ENCODE measurements around the gene CCNB2. TPM values are rescaled to one million over a fixed set of nuclear protein-coding genes. Genes with fewer than 3 reads are reported as not detected.
"Not testable (repeated sequence)": the region's sequence is repeated elsewhere in the genome, so short reads cannot be mapped to it uniquely, and the experiment has no call there.

CCNB2 gene
- total RNA-seq, 1 donor from 2014 or later = 13.1 TPM

DNA sequence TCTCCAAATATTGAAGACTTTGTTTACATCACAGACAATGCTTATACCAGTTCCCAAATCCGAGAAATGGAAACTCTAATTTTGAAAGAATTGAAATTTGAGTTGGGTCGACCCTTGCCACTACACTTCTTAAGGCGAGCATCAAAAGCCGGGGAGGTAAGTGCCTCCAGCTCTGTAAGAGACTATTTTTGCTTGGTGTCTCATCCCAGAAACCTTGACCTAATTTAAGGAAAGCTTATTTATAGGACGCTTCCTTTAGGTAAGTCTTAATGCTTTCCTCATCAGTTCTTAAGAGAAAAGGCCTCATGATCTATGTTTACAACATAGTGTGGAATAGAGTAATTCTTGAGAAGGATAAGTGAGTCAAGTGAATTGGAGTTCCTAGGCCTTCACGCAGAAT lies 11.8 kb downstream of the CCNB2 start:
- Mint-ChIP-seq H3K27ac (ENCODE audit: unreplicated experiment) (no peak overlapping the region), H3K4me3 (ENCODE audit: unreplicated experiment) (no peak overlapping the region), H3K4me1 (ENCODE audit: low read depth, unreplicated experiment) (no peaks in the 10 kb centered on the region), H3K27me3 (ENCODE audit: unreplicated experiment) (no peaks in the 10 kb centered on the region), H3K9me3 (ENCODE audit: unreplicated experiment) (no peaks in the 10 kb centered on the region), H3K36me3 (ENCODE audit: unreplicated experiment) (no peaks in the 10 kb centered on the region)
- no peak for DNase-seq
- TF ChIP-seq, protein P1, sequence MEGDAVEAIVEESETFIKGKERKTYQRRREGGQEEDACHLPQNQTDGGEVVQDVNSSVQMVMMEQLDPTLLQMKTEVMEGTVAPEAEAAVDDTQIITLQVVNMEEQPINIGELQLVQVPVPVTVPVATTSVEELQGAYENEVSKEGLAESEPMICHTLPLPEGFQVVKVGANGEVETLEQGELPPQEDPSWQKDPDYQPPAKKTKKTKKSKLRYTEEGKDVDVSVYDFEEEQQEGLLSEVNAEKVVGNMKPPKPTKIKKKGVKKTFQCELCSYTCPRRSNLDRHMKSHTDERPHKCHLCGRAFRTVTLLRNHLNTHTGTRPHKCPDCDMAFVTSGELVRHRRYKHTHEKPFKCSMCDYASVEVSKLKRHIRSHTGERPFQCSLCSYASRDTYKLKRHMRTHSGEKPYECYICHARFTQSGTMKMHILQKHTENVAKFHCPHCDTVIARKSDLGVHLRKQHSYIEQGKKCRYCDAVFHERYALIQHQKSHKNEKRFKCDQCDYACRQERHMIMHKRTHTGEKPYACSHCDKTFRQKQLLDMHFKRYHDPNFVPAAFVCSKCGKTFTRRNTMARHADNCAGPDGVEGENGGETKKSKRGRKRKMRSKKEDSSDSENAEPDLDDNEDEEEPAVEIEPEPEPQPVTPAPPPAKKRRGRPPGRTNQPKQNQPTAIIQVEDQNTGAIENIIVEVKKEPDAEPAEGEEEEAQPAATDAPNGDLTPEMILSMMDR (IDR thresholded peaks at IDR 0.05; ENCODE audit: partially characterized antibody, unreplicated experiment) = no peak

DNA sequence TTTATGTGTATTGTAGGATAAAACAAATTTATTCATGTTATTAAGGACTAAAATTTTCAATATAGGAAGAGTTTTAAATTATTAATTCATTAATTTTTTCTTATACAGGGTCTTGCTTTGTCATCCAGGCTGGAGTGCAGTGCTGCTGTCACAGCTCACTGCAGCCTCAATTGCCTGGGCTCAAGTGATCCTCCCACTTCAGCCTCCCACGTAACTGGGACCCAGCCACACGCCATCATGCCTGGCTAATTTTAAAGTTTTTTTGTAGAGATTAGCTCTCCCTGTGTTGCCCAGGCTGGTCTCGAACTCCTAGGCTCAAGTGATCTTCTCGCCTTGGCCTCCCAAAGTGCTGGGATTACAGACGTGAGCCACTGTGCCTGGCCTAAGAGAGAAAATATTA lies 14.7 kb downstream of the CCNB2 start:
- Mint-ChIP-seq H3K27me3 (ENCODE audit: unreplicated experiment) (no peaks in the 10 kb centered on the region), H3K4me3 (ENCODE audit: unreplicated experiment) (no peak overlapping the region), H3K9me3 (ENCODE audit: unreplicated experiment) (no peaks in the 10 kb centered on the region), H3K36me3 (ENCODE audit: unreplicated experiment) (no peaks in the 10 kb centered on the region), H3K4me1 (ENCODE audit: low read depth, unreplicated experiment) (no peaks in the 10 kb centered on the region), H3K27ac (ENCODE audit: unreplicated experiment) (no peak overlapping the region)
- no peak for DNase-seq
- TF ChIP-seq, protein P1 (IDR thresholded peaks at IDR 0.05; ENCODE audit: partially characterized antibody, unreplicated experiment) = no peak

DNA sequence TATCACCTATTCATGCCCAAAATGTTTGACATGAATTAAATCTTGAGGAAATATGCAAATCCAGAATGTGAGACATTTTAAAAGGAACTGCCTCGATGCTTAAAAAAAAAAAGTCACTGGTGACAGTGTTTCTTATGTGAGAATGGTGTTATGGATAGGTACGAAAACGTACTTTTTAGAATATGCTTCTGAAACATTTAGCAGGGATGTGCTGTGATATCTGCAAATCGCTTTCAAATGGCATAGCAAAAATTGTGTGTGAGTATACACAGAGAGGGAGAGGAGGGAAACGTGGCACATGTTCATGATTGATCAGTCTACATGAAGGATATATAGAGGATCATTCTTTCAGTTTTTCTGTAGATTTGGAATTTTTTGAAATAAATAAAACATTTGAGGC lies 16.0 kb downstream of the CCNB2 start:
- Mint-ChIP-seq H3K4me1 (ENCODE audit: low read depth, unreplicated experiment) (no peaks in the 10 kb centered on the region), H3K27me3 (ENCODE audit: unreplicated experiment) (no peaks in the 10 kb centered on the region), H3K36me3 (ENCODE audit: unreplicated experiment) (no peaks in the 10 kb centered on the region), H3K4me3 (ENCODE audit: unreplicated experiment) (no peak overlapping the region), H3K9me3 (ENCODE audit: unreplicated experiment) (no peaks in the 10 kb centered on the region), H3K27ac (ENCODE audit: unreplicated experiment) (no peak overlapping the region)
- TF ChIP-seq, protein P1 (IDR thresholded peaks at IDR 0.05; ENCODE audit: partially characterized antibody, unreplicated experiment) = no peak
- DNase-seq = no peak

DNA sequence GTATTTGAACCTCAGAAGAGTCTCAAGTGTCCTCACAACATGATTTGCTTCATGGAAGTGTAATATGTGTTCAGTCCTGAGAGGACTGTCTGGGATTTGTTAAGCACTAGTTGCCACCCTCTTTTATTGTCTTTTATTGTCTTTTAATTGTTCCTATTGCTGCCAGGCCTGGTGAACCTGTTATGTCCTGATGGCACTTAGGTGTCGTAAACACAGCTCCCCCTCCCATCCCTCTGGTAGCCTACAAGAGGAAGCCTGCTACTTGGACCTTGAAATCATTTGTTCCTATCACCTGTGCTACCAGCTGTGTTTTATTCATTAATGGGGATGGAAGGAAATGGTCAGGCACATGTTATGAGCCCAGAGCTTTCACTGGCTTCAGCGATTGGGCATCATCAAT lies 19.3 kb downstream of the CCNB2 start:
- TF ChIP-seq, protein P1 (IDR thresholded peaks at IDR 0.05; ENCODE audit: partially characterized antibody, unreplicated experiment) = no peak
- Mint-ChIP-seq H3K4me3 (ENCODE audit: unreplicated experiment) (no peak overlapping the region), H3K27ac (ENCODE audit: unreplicated experiment) (no peak overlapping the region), H3K36me3 (ENCODE audit: unreplicated experiment) (no peaks in the 10 kb centered on the region), H3K27me3 (ENCODE audit: unreplicated experiment) (no peaks in the 10 kb centered on the region), H3K9me3 (ENCODE audit: unreplicated experiment) (peaks cover 3% of the 10 kb centered on the region), H3K4me1 (ENCODE audit: low read depth, unreplicated experiment) (no peaks in the 10 kb centered on the region)
- no peak for DNase-seq

DNA sequence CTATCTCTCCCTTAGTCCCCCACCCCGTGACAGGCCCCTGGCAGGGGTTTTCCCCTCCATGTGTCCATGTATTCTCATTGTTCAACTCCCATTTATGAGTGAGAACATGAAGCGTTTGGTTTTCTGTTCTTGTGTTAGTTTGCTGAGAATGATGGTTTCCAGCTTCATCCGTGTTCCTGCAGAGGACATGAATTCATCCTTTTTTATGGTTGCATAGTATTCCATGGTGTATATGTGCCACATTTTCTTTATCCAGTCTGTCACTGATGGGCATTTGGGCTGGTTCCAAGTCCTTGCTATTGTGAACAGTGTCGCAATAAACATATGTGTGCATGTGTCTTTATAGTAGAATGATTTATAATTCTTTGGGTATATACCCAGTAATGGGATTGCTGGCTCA lies 20.7 kb downstream of the CCNB2 start:
- not testable (repeated sequence) for H3K9me3 Mint-ChIP-seq (ENCODE audit: unreplicated experiment); H3K4me1 Mint-ChIP-seq (ENCODE audit: low read depth, unreplicated experiment)

DNA sequence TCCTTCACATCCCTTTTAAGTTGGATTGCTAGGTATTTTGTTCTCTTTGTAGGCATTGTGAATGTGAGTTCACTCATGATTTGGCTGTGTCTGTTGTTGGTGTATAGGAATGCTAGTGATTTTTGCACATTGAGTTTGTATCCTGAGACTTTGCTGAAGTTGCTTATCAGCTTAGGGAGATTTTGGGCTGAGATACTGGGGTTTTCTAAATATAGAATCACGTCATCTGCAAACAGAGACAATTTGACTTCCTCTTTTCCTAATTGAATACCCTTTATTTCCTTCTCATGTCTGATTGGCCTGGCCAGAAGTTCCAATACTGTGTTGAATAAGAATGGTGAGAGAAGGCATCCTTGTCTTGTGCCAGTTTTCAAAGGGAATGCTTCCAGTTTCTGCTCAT lies 22.3 kb downstream of the CCNB2 start:
- H3K4me1 Mint-ChIP-seq (ENCODE audit: low read depth, unreplicated experiment); H3K36me3 Mint-ChIP-seq (ENCODE audit: unreplicated experiment): not testable (repeated sequence)

More for the DNA sequence above, 20.7 kb downstream of the CCNB2 start:
- not testable (repeated sequence) for H3K36me3 Mint-ChIP-seq (ENCODE audit: unreplicated experiment); H3K27ac Mint-ChIP-seq (ENCODE audit: unreplicated experiment); H3K4me3 Mint-ChIP-seq (ENCODE audit: unreplicated experiment); DNase-seq; H3K27me3 Mint-ChIP-seq (ENCODE audit: unreplicated experiment)

More for the DNA sequence above, 22.3 kb downstream of the CCNB2 start:
- not testable (repeated sequence) for H3K27ac Mint-ChIP-seq (ENCODE audit: unreplicated experiment); DNase-seq; H3K27me3 Mint-ChIP-seq (ENCODE audit: unreplicated experiment); H3K4me3 Mint-ChIP-seq (ENCODE audit: unreplicated experiment); H3K9me3 Mint-ChIP-seq (ENCODE audit: unreplicated experiment)

Data from glutamatergic neuron (in vitro differentiated cells).